Sciatic nerve (tissue), 2 donors: ENCODE results near the gene UBE2I. TPM values are rescaled to one million over a fixed set of nuclear protein-coding genes. Genes with fewer than 3 reads are reported as not detected.

Source experiments
- ATAC-seq: fragments of 200-7000 bp; cut with Tn5 transposase; one replicate; pipeline ENCODE4 v1.9.1; 2020; ENCODE audit warnings: mild to moderate bottlenecking, moderate library complexity
- DNase-seq: peaks from one replicate; pipeline ENCODE4 v3.0.0-alpha.2; 2020; ENCODE audit warnings: low spot score
- intact Hi-C: fragments of 100-400 bp; cut with DNase I; formaldehyde crosslinking; loops from one replicate; pipeline ENCODE4 v1.14.2; 2022
- total RNA-seq: library from RNA; stranded (reverse); fragmentation: NEBNext Ultra II Directional; extraction: Animal tissue kit (Norgen Biotek cat#: 25700); gene quantifications from one replicate; pipeline ENCODE4 v1.2.1, GENCODE V29; 2021
- donor health status: DM: no; HTN: no; CAD: no.
- donor health status: DM: no; HTN: no; CAD: no.

Gene UBE2I
- total RNA-seq, 1 donor from 2014 or later = 95.7 TPM

- no peak for ATAC-seq
- DNase-seq = no peak
- intact Hi-C loops = no loop called here
These were observed 37.2 kb downstream of the UBE2I start for GRCh38 chr16:1346422-1347285.

DNA sequence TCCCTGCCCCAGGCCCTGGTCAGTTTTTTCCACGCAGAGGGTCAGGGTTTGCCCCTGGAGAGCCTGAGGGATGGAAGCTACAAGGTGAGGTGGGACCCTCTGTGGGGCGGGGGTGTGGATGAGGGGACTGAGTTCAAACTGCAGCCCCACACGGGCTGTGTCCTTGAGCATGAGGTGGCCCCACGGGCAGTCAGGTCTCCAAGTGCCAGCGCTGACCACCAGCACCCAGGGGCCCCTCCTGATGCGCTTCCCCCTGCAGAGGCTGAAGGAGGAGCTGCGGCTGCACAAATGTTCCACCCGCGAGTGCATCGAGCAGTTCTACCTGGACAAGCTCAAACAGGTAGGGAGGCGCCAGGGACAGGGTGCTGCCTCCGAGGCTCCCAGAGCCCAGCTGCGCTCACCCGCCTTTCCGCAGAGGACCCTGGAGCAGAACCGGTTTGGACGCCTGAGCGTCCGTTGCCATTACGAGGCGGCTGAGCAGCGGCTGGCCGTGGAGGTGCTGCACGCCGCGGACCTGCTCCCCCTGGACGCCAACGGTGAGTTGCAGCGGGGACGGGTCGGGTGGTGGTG, 37.9 kb downstream of the UBE2I start:
- intact Hi-C loops = no loop called here
- no peak for DNase-seq
- no peak for ATAC-seq

- DNase-seq (no peak), ATAC-seq (no peak)
- intact Hi-C loops = no loop called here
These were observed 38.5 kb downstream of the UBE2I start for GRCh38 chr16:1347962-1348361.

GRCh38 chr16:1348441-1348840, 39.0 kb downstream of the UBE2I start:
- DNase-seq = no peak
- intact Hi-C loops = no loop called here
- ATAC-seq = no peak

- DNase-seq (no peak), ATAC-seq (no peak)
- intact Hi-C loops = no loop called here
These were observed 39.5 kb downstream of the UBE2I start for GRCh38 chr16:1348926-1349325.

DNA sequence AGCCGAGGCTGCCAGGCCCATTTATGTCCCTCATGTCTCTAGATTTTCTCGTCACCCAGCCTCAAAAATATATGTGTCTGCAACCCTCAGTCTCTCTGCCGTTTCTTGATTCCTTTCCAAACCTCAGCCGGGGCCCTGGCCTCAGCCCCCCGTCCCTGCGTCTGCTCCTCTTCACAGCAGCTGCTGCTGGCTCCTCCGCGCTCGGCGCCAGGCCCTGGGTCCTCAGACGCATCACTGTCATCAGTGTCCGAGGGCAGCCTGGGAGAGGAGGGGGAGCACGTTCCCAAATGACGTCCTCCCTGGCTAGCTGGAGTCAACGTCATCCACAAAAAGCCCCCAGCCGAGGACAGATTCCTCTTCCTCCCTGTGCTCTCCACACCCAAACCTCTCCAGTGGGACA, 39.9 kb downstream of the UBE2I start:
- no peak for DNase-seq
- intact Hi-C loops = no loop called here
- no peak for ATAC-seq

DNA sequence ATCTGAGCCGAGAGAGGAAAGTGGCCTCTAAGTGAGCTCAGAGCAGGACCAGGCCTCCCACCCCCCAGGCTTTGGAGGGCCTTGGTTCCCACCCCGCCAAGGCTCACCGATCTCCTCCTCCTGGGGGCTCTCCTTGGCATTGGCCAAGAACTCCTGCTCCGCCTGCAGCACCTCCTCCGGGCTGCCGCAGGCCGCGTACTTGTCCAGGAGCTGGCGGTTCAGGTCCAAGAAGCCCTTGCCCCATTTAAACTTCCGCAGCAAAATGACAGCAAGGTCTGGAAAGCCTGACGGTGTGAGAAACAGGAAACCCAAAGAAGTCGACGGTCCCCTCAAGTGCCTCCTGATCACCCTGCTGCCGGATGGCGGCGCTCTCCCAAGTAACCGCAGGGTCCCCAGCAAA, 40.5 kb downstream of the UBE2I start:
- no peak for ATAC-seq
- intact Hi-C loops = no loop called here
- no peak for DNase-seq

- intact Hi-C loops = no loop called here
- no peak for ATAC-seq
These were observed 41.3 kb downstream of the UBE2I start for GRCh38 chr16:1350691-1351090.

DNA sequence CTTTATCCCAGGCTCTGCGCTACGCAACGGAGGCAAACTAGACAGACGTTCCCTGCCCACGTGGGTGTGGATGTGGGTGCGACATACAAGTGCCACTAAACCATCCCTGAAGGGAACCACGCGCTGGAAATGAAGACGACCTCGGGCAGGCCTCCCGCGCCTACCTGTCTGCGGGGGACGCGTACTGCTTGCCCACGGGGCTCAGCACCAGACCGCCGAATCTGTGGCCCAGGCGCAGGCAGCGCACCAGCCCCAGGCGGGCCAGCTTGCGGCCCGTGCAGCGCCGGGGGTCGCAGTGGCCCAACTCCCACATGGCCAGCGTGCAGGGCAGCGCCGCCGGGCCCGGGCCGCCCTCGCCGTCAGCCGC, 41.8 kb downstream of the UBE2I start:
- no peak for ATAC-seq
- no peak for DNase-seq
- intact Hi-C loops = no loop called here

More at GRCh38 chr16:1350691-1351090, 41.3 kb downstream of the UBE2I start:
- DNase-seq = no peak

- ATAC-seq = peak; percentile 87
- intact Hi-C loops = no loop called here
These were observed 42.3 kb downstream of the UBE2I start, which contains the start of the genes GNPTG and TSR3 for GRCh38 chr16:1351582-1352362. Gene GNPTG, plus strand, starts transcription at chr16:1351931. Its CDS starts 35 bp downstream, at chr16:1351966. Gene TSR3, minus strand, starts transcription at chr16:1351878. Its CDS starts 74 bp downstream, at chr16:1351804.

DNA sequence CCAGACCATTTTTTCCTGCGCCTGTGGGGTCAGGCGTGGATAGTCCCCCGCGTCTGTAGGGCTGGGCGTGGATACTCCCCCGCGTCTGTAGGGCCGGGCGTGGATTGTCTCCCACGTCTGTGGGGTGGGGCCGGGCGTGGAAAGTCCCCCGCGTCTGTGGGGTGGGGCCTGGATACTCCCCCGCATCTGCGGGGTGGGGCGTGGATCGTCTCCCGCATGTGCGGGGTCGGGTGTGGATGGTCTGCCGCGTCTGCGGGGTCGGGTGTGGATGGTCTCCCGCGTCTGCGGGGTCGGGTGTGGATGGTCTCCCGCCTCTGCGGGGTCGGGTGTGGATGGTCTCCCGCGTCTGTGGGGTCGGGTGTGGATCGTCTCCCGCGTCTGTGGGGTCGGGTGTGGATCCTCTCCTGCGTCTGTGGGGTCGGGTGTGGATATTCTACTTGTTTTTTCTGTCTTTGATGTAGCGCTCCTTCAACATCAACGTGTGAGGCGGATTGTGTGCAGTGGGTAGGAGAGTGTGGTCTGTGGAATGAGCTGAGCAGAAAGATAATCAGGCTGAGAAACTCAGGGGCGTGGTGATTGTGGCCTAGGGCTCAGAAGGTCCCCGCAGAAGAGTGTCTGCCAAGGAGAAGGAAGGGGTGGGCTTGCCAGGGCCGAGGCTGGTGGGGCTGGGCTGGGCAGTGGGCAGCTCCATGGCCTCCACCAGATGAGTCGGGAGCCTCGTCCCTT, 45.5 kb downstream of the UBE2I start:
- ATAC-seq = no peak
- DNase-seq = no peak
- intact Hi-C loops = no loop called here

More at GRCh38 chr16:1351582-1352362, 42.3 kb downstream of the UBE2I start, which contains the start of the genes GNPTG and TSR3:
- peak; percentile 92 for DNase-seq

DNA sequence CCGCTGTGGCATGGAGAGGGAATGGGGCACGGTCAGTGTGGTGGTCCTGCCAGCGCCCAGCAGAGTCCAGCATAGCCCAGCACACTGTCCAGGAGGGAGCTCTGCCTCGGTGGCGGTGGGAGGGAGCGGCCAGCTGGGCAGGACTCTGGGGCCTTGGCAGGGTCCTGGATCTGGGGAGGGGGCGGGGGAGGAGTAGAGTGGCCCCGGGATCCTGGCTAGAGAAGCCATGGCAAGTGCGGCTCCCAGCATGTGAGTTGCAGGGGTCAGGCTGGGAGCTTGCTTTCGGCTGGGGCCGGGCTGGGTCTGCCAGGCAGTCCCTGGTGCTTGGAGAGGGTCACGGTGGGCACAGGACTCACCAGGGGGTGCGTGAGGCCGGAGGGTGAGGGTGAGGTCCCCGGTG, 46.2 kb downstream of the UBE2I start:
- intact Hi-C loops = no loop called here
- DNase-seq (no peak), ATAC-seq (no peak)

- intact Hi-C loops = no loop called here
- ATAC-seq (no peak), DNase-seq (no peak)
These were observed 46.8 kb downstream of the UBE2I start for GRCh38 chr16:1356061-1356900.

DNA sequence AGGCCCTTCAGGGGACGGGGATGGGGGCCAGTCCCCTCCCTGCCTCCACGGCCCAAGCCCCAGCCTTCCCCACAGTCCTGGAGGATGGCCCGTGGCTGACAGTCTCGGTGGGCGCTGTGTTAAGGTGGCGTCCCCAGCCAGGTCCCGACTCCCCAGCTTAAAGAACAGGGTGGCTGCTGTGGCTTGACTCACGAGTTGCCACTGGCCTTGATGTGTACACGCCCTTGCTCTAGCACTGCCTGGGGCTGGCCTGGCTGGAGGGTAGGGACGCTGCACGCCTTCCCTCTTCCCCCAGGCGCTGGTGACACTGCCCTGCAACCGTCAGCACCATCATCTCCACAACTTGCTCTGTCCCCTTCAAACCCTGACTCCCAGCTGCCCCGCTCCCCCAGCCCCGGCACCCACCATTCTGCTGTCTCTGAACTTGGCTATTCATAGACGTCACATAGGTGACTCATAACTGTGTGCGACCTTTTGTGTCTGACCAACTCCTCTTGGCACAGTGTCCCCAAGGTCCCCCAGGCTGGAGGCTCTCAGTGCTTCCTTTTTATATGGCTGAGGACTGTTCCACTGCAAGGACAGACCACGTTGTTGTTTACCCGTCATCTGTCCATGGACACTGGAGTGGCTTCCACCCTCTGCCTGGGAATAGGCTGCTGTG, 48.6 kb downstream of the UBE2I start:
- no peak for ATAC-seq
- intact Hi-C loops = no loop called here
- no peak for DNase-seq

DNA sequence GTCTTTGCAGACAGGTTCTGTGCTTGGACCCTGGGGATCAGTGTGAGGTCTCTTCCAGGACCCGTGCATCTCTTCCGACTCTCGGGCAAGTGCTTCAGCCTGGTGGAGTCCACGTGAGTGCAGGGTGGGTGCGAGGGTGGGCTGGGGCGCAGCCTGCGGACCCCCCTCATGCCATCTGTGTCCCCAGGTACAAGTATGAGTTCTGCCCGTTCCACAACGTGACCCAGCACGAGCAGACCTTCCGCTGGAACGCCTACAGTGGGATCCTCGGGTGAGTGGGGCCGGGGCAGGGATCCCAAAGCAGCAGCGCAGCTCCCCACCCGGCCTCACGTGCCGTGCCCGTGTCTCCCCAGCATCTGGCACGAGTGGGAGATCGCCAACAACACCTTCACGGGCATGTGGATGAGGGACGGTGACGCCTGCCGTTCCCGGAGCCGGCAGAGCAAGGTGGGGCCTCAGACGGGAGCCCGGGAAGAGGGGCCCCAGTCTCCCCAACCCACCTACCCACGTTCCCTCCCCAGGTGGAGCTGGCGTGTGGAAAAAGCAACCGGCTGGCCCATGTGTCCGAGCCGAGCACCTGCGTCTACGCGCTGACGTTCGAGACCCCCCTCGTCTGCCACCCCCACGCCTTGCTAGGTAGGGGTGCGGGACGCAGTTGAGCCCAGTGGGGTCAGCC, 52.4 kb downstream of the UBE2I start:
- intact Hi-C loops = no loop called here
- DNase-seq (no peak), ATAC-seq (no peak)

- intact Hi-C loops = no loop called here
- no peak for ATAC-seq
- no peak for DNase-seq
These were observed 53.4 kb downstream of the UBE2I start for GRCh38 chr16:1362807-1363206.

GRCh38 chr16:1363501-1364041, 54.1 kb downstream of the UBE2I start:
- peak; percentile 65 for ATAC-seq
- intact Hi-C loops = no loop called here
- no peak for DNase-seq
